Measurements from ENCODE around the gene CADM2.
"Not testable (repeated sequence)": the region's sequence is repeated elsewhere in the genome, so short reads cannot be mapped to it uniquely, and the experiment has no call there.

The CADM2 gene

GRCh38 chr3:85481411-85482212 is 522.8 kb downstream of the CADM2 start:
- DNase-seq (ENCODE audit: low read depth) = no peak

DNA sequence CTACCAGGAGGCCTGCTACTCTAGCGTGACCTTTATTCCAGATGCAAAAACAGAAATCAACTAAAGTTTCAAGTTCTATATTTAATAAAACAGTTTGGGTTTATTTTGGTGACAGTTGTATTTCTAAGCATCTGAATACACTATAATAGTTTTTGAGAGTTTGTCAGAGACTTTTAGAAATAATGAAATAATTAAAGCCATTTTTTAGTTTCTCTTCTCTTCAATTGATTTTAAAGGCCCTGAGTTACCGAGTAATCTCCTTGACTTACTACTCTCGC is 523.4 kb downstream of the CADM2 start:
- no peak for DNase-seq (ENCODE audit: low read depth)

GRCh38 chr3:85483986-85484385 is 525.2 kb downstream of the CADM2 start:
- no peak for DNase-seq (ENCODE audit: low read depth)

DNA sequence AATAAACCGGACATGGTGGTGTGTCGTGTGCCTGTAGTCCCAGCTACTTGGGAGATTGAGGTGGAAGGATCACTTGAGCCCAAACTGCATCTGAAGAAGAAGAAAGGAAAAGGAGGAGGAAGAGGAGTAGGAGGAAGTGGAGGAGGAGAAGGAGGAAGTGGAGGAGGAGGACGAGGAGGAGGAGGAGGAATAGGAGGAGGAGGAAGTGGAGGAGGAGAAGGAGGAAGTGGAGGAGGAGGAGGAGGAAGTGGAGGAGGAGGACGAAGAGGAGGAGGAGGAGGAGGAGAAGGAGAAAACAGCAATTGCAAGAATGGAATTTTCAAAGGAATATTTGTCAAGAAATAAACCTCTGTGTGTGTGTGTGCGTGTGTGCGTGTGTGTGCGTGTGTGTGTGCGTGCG is 528.6 kb downstream of the CADM2 start:
- DNase-seq (ENCODE audit: low read depth) = no peak

GRCh38 chr3:85495602-85496001 is 536.8 kb downstream of the CADM2 start:
- DNase-seq (ENCODE audit: low read depth) = no peak

DNA sequence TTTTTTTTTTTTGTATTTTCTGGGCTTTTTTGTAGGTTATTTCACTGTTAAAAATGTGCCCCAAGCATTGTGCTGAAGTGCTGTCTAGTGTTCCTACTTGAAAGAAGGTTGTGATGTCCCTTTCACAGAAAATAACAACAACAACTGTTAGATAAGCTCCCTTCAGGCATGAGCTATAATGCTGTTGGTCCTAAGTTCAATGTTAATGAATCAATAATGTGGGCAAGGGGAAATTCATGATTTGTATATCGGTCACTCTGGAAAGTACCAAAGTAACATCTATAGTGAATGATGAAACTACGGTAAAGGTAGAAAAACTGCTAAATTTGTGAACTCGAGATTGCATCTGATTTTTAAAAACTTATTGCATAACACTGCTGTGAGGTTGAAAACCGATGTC is 539.4 kb downstream of the CADM2 start:
- no peak for DNase-seq (ENCODE audit: low read depth)

DNA sequence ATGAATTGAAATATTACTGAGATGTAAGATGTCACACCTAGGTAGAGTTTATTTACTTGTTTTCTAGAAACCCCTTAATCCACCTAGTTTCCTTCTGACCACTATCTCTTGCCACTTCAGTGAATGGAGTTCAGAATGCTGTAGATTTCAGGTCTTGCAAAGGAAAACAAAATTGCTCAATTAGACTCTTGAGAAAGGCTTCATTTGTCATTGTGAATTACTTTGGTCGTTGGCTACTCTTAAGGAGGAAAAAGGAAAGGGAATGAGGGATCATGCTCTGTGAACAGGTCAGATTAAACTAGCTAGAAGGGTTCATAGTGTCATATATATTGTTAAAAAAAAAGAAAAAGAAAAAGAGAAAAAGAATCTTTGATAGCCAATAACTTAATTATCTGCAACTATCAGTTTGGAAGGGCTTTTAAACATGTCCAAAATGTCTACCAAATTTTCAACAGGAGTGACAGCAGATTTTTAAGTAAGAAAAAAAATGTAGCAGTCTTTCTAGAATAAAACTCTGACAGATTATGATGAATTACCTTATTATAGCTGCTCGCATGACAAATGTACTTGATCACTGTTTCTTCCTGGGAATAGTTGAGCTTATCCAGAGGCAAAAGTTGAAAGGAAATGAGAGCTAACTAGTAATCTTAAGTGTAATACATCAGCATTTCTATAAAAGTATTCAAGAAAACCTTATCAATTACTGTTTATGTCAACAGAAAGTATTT is 543.5 kb downstream of the CADM2 start:
- no peak for DNase-seq (ENCODE audit: low read depth)

GRCh38 chr3:85504129-85504784 is 545.5 kb downstream of the CADM2 start:
- DNase-seq (ENCODE audit: low read depth) = not testable (repeated sequence)

- DNase-seq (ENCODE audit: low read depth) = not testable (repeated sequence)
Measured at GRCh38 chr3:85504785-85505511, 546.2 kb downstream of the CADM2 start.

DNA sequence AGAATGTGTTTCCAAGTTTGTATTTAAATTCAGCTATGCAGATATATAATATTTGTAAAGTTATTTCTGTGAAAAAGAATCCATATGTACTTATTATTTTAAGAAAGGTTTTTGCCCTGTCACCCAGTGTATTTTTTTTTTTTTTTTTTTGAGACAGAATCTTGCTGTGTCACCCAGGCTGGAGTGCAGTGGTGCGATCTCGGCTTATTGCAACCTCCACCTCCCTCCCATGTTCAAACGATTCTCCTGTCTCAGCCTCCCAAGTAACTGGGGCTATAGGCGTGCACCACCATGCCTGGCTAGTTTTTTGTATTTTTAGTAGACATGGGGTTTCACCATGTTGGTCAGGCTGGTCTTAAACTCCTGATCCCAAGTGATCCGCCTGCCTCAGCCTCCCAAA is 548.3 kb downstream of the CADM2 start:
- not testable (repeated sequence) for DNase-seq (ENCODE audit: low read depth)

GRCh38 chr3:85508659-85509058 is 549.9 kb downstream of the CADM2 start:
- DNase-seq (ENCODE audit: low read depth) = no peak

GRCh38 chr3:85516146-85516545 is 557.4 kb downstream of the CADM2 start:
- DNase-seq (ENCODE audit: low read depth) = no peak

GRCh38 chr3:85524104-85524503 is 565.3 kb downstream of the CADM2 start:
- DNase-seq (ENCODE audit: low read depth) = no peak

DNA sequence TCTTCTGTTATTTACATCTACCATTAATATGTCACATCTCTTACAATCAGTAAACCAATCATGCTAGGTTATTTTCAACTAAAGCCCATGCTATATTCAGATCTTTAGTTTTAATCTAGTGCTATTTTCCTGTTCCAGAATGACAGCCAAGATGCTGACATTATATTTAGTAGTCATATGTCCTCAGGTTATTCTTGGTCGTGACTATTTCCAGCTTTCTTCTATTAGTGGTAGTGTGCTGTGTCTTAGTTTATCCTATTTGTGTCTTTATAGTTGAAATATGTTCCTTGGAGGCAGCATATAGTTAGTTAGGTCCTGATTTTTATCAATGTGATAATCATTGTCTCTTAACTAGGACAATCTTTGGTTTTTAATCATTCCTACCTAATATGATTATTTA is 566.5 kb downstream of the CADM2 start:
- no peak for DNase-seq (ENCODE audit: low read depth)

DNA sequence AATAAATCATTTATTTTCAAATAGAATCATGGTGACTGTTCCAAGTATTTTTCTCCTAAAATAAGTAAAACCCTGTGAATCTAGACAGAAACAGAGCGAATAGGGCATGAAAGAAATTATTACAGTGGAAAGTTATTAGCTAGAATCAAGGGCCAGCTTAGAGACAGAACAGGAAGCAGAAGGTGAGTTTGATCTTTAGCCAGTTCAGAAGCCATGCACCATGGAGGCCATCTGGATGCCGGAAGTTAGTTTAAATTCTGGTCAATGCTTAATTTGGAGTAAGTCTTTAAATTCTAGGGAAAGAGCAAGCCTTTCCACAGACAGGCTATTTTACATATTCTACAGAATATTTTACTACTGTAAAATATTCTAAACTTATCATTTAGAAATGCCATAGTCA is 574.8 kb downstream of the CADM2 start:
- DNase-seq (ENCODE audit: low read depth) = no peak

GRCh38 chr3:85535517-85535916 is 576.7 kb downstream of the CADM2 start:
- DNase-seq (ENCODE audit: low read depth) = no peak

DNA sequence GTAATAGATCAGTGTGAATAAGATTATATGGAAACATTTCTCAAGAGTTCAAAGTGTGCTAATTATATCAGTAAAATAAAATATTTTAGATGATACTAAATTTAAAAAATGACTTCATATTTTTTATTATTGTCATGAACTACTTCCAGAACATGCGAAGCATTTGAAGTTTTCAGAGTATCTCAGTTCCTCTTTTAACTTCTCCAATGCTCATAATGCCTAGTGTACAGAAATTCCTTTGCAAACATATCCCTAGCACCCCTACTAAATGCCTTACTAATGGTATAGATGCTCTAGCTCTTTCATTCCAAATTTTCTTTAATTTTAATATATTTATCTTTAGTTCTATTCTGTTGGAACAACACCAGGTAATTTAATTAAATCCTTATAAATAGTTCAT is 580.4 kb downstream of the CADM2 start:
- DNase-seq (ENCODE audit: low read depth) = no peak

GRCh38 chr3:85554153-85554552 is 595.4 kb downstream of the CADM2 start:
- no peak for DNase-seq (ENCODE audit: low read depth)

GRCh38 chr3:85560088-85560785 is 601.4 kb downstream of the CADM2 start:
- no peak for DNase-seq (ENCODE audit: low read depth)

DNA sequence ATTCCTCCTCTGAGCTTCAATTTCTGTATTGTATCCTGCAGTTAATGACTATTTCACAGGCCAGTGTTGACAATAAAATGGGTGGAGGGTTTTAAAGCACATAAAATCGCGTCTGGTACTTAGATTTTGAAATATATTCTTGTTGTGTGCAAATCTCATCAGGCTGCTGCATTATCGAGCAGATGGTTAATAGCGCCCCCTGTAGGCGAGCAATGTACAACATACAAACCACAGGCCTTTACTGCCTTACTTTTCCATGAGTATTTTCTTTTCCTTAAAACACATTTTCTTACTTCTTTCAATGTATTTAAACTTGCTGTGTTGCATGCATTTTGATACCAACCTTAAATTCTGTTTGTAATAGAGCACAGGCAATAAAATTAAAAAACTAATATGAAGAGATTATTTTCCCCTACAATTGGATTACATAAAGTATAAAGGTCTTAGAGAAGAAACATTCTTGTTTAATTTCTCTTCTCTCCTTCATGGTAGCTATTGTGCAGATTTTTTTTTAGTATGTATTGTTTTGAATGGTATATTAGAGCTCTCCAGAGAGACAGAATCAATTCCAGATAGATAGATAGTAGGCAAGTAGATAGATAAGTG is 608.4 kb downstream of the CADM2 start:
- no peak for DNase-seq (ENCODE audit: low read depth)

DNA sequence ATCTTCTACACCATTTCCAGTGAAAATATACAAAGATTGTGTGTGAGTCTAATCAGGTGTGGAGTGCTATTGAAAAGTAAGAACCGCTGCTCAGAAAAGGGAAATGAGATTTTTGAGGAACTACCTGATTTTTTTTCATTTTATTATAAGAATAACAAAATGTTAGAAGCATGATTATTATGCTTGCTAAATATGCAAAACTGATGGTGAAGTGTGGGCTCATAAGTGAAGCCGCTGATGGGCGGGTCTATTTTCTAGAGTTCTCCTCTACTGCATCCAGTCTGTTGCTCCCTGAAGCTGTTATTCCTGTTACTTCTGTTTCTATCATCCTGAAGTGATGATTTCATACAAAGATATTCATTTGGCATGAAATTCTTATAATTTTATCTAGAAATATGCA is 612.0 kb downstream of the CADM2 start:
- DNase-seq (ENCODE audit: low read depth) = no peak

- no peak for DNase-seq (ENCODE audit: low read depth)
Measured at GRCh38 chr3:85571835-85572234, 613.0 kb downstream of the CADM2 start.
